ENCODE results near the gene WRAP53.
A peak's percentile ranks its signal among the peaks of the same experiment; 100 is the strongest.

The WRAP53 gene

GRCh38 chr17:7684851-7685532, 3.3 kb upstream of the WRAP53 start:
- DNase-seq (ENCODE audit: low read depth in 2 of 2), result no peak

- DNase-seq (ENCODE audit: low read depth in 2 of 2), result peak; percentile 67 to 69
Observed at GRCh38 chr17:7685533-7686221, 2.6 kb upstream of the WRAP53 start.

GRCh38 chr17:7686222-7687071, 1.8 kb upstream of the WRAP53 start:
- DNase-seq (ENCODE audit: low read depth in 2 of 2), result peak; percentile 43 to 47

GRCh38 chr17:7687072-7687907, 987 bp upstream of the WRAP53 start, which contains the start of gene TP53:
TP53 (minus strand) TSS chr17:7687490; CDS start chr17:7676594, 10,896 bp downstream.
- peak; percentile 72 to 76 for DNase-seq (ENCODE audit: low read depth in 2 of 2)

GRCh38 chr17:7688808-7689316, 585 bp downstream of the WRAP53 start:
- DNase-seq (ENCODE audit: low read depth in 2 of 2), result no peak

- DNase-seq (ENCODE audit: low read depth in 2 of 2), result no peak
Observed at GRCh38 chr17:7695586-7695985, 7.3 kb downstream of the WRAP53 start.

- no peak for DNase-seq (ENCODE audit: low read depth in 2 of 2)
Observed at GRCh38 chr17:7697828-7698588, 9.7 kb downstream of the WRAP53 start.

GRCh38 chr17:7700510-7700909, 12.2 kb downstream of the WRAP53 start:
- DNase-seq (ENCODE audit: low read depth in 2 of 2), result no peak

- DNase-seq (ENCODE audit: low read depth in 2 of 2), result no peak
Observed at GRCh38 chr17:7701681-7702080, 13.4 kb downstream of the WRAP53 start.

GRCh38 chr17:7702776-7703175, 14.5 kb downstream of the WRAP53 start:
- no peak for DNase-seq (ENCODE audit: low read depth in 2 of 2)

- no peak for DNase-seq (ENCODE audit: low read depth in 2 of 2)
Observed at GRCh38 chr17:7703584-7704479, 15.6 kb downstream of the WRAP53 start.

GRCh38 chr17:7704601-7705268, 16.5 kb downstream of the WRAP53 start, which contains the start of gene EFNB3:
EFNB3 (plus strand) TSS chr17:7705202; CDS start chr17:7705599, 397 bp downstream.
- DNase-seq (ENCODE audit: low read depth in 2 of 2), result no peak

GRCh38 chr17:7705269-7706255, 17.3 kb downstream of the WRAP53 start:
- no peak for DNase-seq (ENCODE audit: low read depth in 2 of 2)

- no peak for DNase-seq (ENCODE audit: low read depth in 2 of 2)
Observed at GRCh38 chr17:7706631-7707354, 18.5 kb downstream of the WRAP53 start.

- no peak for DNase-seq (ENCODE audit: low read depth in 2 of 2)
Observed at GRCh38 chr17:7707446-7707845, 19.2 kb downstream of the WRAP53 start.

GRCh38 chr17:7707858-7708750, 19.8 kb downstream of the WRAP53 start:
- DNase-seq (ENCODE audit: low read depth in 2 of 2), result no peak
